ENCODE results near the gene RBM26. TPM values are rescaled to one million over a fixed set of nuclear protein-coding genes. Genes with fewer than 3 reads are reported as not detected.

RBM26 gene
- polyA plus RNA-seq, 3 donors = 3.5 to 25.3 (median 5.0) TPM

GRCh38 chr13:79338343-79338742 lies 67.7 kb downstream of the RBM26 start:
- Mint-ChIP-seq H3K4me1 (no peaks in the 10 kb centered on the region), H3K9me3 (no peaks in the 10 kb centered on the region), H3K36me3 (peaks cover 81 to 90% of the 10 kb centered on the region in 2 donors), H3K27me3 (ENCODE audit: low read depth in 3 of 3) (no peaks in the 10 kb centered on the region), H3K27ac (peak overlapping the region in 2 of 7 donors; percentile 27 to 45), H3K4me3 (no peak overlapping the region)
- Histone ChIP-seq H3K4me3 (replicated peaks in 1 of 3; ENCODE audit: low read depth in 2 of 3, low read length in 3 of 3) (no peak overlapping the region), H4K20me1 (ENCODE audit: insufficient read depth, low read length) (peaks cover 5% of the 10 kb centered on the region), H3K4me2 (replicated peaks; ENCODE audit: extremely low read depth, low read length, poor library complexity, severe bottlenecking) (no peak overlapping the region), H3K79me2 (ENCODE audit: insufficient read depth, low read length) (no peaks in the 10 kb centered on the region), H3K27ac (ENCODE audit: low read depth in 1 of 2, low read length in 2 of 2) (no peak overlapping the region), H3K9me3 (replicated peaks in 1 of 2; ENCODE audit: control insufficient read depth in 1 of 2, insufficient read depth in 1 of 2, low read length in 2 of 2) (no peaks in the 10 kb centered on the region), H3K9ac (ENCODE audit: insufficient read depth, low read length, poor library complexity, severe bottlenecking) (no peak overlapping the region), H2AFZ (ENCODE audit: insufficient read depth, low read depth, low read length, poor library complexity, severe bottlenecking) (no peak overlapping the region), H3K27me3 (ENCODE audit: control insufficient read depth in 2 of 2, insufficient read depth in 2 of 2, low read length in 2 of 2) (no peaks in the 10 kb centered on the region), H3K4me1 (ENCODE audit: control insufficient read depth in 1 of 2, insufficient read depth in 2 of 2, low read length in 2 of 2) (no peaks in the 10 kb centered on the region), H3K36me3 (replicated peaks in 1 of 2; ENCODE audit: control insufficient read depth in 1 of 2, insufficient read depth in 2 of 2, low read length in 2 of 2) (peaks cover 97 to 98% of the 10 kb centered on the region in 2 donors)
- WGBS (ENCODE audit: insufficient coverage) = no CpG with 5 or more reads among the region's 3 CpGs
- TF ChIP-seq CTCF (IDR thresholded peaks at IDR 0.05) = no peak
- intact Hi-C loops (cut with micrococcal nuclease) = no loop called here
- no peak for DNase-seq

- Histone ChIP-seq H3K27me3 (ENCODE audit: control insufficient read depth in 2 of 2, insufficient read depth in 2 of 2, low read length in 2 of 2) (no peaks in the 10 kb centered on the region), H3K4me1 (ENCODE audit: control insufficient read depth in 1 of 2, insufficient read depth in 2 of 2, low read length in 2 of 2) (no peaks in the 10 kb centered on the region), H3K9me3 (replicated peaks in 1 of 2; ENCODE audit: control insufficient read depth in 1 of 2, insufficient read depth in 1 of 2, low read length in 2 of 2) (no peaks in the 10 kb centered on the region), H3K79me2 (ENCODE audit: insufficient read depth, low read length) (no peaks in the 10 kb centered on the region), H3K36me3 (replicated peaks in 1 of 2; ENCODE audit: control insufficient read depth in 1 of 2, insufficient read depth in 2 of 2, low read length in 2 of 2) (peaks cover 94 to 98% of the 10 kb centered on the region in 2 donors), H4K20me1 (ENCODE audit: insufficient read depth, low read length) (peaks cover 5% of the 10 kb centered on the region), H3K27ac (ENCODE audit: low read depth in 1 of 2, low read length in 2 of 2) (peak overlapping the region in 1 of 2 donors; percentile 20), H3K9ac (ENCODE audit: insufficient read depth, low read length, poor library complexity, severe bottlenecking) (no peak overlapping the region), H2AFZ (ENCODE audit: insufficient read depth, low read depth, low read length, poor library complexity, severe bottlenecking) (no peak overlapping the region), H3K4me3 (replicated peaks in 1 of 3; ENCODE audit: low read depth in 2 of 3, low read length in 3 of 3) (no peak overlapping the region), H3K4me2 (replicated peaks; ENCODE audit: extremely low read depth, low read length, poor library complexity, severe bottlenecking) (no peak overlapping the region)
- peak in 2 of 3 donors; percentile 1 to 3 for DNase-seq
- Mint-ChIP-seq H3K27me3 (ENCODE audit: low read depth in 3 of 3) (no peaks in the 10 kb centered on the region), H3K4me3 (no peak overlapping the region), H3K4me1 (no peaks in the 10 kb centered on the region), H3K27ac (peak overlapping the region in 6 of 7 donors; percentile 18 to 89 (median 52)), H3K9me3 (no peaks in the 10 kb centered on the region), H3K36me3 (peaks cover 83 to 89% of the 10 kb centered on the region in 2 donors)
- intact Hi-C loops (cut with micrococcal nuclease) = no loop called here
- no peak for TF ChIP-seq CTCF (IDR thresholded peaks at IDR 0.05)
- WGBS (ENCODE audit: insufficient coverage) = 79% methylated on average over 11 of the region's 12 CpGs
These were observed 69.1 kb downstream of the RBM26 start for GRCh38 chr13:79336966-79337365.

Data from CD14-positive monocyte (primary cell).